Adrenal gland (tissue), 12 donors: Measurements from ENCODE around the gene EIF1AX. TPM values are rescaled to one million over a fixed set of nuclear protein-coding genes. Genes with fewer than 3 reads are reported as not detected.

Experiments
- DNase-seq, 7 donors: peaks; one replicate each; pipeline ENCODE4 v3.0.0-alpha.2; 2019 to 2020
- H3K27ac ChIP-seq, 5 donors: fragments of 200-600 bp; sonication (generic) in 4 of 5; 1 replicate in 3 of 5; 2 replicates in 2 of 5; pipeline versions ENCODE4 v1.5.1 to v1.8.0; 2016 to 2020; ENCODE audit warnings: mild to moderate bottlenecking in 1 of 5
- H3K27me3 ChIP-seq: fragments of 200-600 bp; 2 replicates; pipeline ENCODE4 v1.8.0; 2021
- H3K36me3 ChIP-seq, 2 donors: fragments of 200-600 bp; replicated peaks in 1 of 2; 1 replicate in 1 of 2; 2 replicates in 1 of 2; pipeline versions ENCODE4 v1.5.1 to v1.8.0; 2018 to 2022
- H3K4me1 ChIP-seq, 2 donors: fragments of 200-600 bp; replicated peaks in 1 of 2; 1 replicate in 1 of 2; 2 replicates in 1 of 2; pipeline versions ENCODE4 v1.5.1 to v1.8.0; 2018 to 2021
- H3K4me3 ChIP-seq, 4 donors: fragments of 200-600 bp; sonication (generic) in 3 of 4; one replicate each; pipeline ENCODE4 v1.5.1; 2016 to 2018
- H3K9me3 ChIP-seq, 3 donors: fragments of 200-600 bp; sonication (generic) in 1 of 3; replicated peaks in 1 of 3; 1 replicate in 2 of 3; 2 replicates in 1 of 3; pipeline versions ENCODE4 v1.5.1 to v1.8.0; 2016 to 2021
- POLR2A ChIP-seq, 2 donors: fragments of 450-650 bp; IDR thresholded peaks; one replicate each; pipeline ENCODE4 v1.6.1; 2017; ENCODE audit warnings: antibody characterized with exemption in 2 of 2, mild to moderate bottlenecking in 2 of 2, moderate library complexity in 1 of 2
- WGBS, 4 donors: extraction: QIAGEN DNeasy Blood & Tissue Kit in 2 of 4; methylation state at CpG; one replicate each; pipeline versions ENCODE4 v1.1.5 to v1.1.7; 2013 to 2017; 5-methylcytosine and 5-hydroxymethylcytosine counted together
- intact Hi-C, 2 donors: fragments of 100-400 bp; cut with DNase I; formaldehyde crosslinking; loops; one replicate each; pipeline versions ENCODE4 v1.14.1 to v1.15.0; 2022 to 2023
- polyA plus RNA-seq, 3 donors: library from polyadenylated mRNA; stranded (reverse); fragments of 200-250 nt in 2 of 3; fragments of 350-450 nt in 1 of 3; fragmentation: Illumina TruSeq in 1 of 3; extraction: RNeasy Lipid Tissue Mini Kit (QIAGEN cat#74804) in 1 of 3; gene quantifications; one replicate each; pipeline ENCODE4 v1.2.3, GENCODE V29; 2013 to 2014
- small RNA-seq, 2 donors: library from RNA; depleted of rRNA; stranded (forward); fragments of <200 nt; gene quantifications; one replicate each; pipeline ENCODE3, GENCODE V24; 2016
- total RNA-seq, 9 donors: library from RNA; depleted of rRNA in 4 of 9; stranded (reverse); fragments of >200 nt in 4 of 9; fragments of 120-200 nt in 1 of 9; fragmentation: NEBNext Ultra II Directional in 1 of 9; extraction: Animal tissue kit (Norgen Biotek cat#: 25700) in 1 of 9; gene quantifications; one replicate each; pipeline versions ENCODE4 v1.1.0 to v1.2.4, GENCODE V29; 2013 to 2023
- TF ChIP-seq, protein P1 (sequence below), 6 experiments: fragments of 450-650 bp in 4 of 6; fragments of 200-600 bp in 2 of 6; sonication (generic) in 1 of 6; IDR thresholded peaks; 1 replicate in 5 of 6; 2 replicates in 1 of 6; pipeline versions ENCODE4 v1.5.1 to v1.8.0; 2016 to 2021; ENCODE audit warnings: antibody characterized with exemption in 6 of 6, mild to moderate bottlenecking in 2 of 6, moderate library complexity in 1 of 6
- donor health status: healthy with polysubstance abuse.
- donor health status: Bipolar disorder and iron deficiency.
- donor health status: DM: yes; HTN: yes; CAD: no.
- donor health status: DM: no; HTN: no; CAD: no.
- donor health status: DM: no; HTN: no; CAD: no.
- donor health status: DM: yes; HTN: yes; CAD: no.

The EIF1AX gene
- total and polyA plus RNA-seq, 12 donors, result 17.6 to 103 (median 34.7) TPM

DNA sequence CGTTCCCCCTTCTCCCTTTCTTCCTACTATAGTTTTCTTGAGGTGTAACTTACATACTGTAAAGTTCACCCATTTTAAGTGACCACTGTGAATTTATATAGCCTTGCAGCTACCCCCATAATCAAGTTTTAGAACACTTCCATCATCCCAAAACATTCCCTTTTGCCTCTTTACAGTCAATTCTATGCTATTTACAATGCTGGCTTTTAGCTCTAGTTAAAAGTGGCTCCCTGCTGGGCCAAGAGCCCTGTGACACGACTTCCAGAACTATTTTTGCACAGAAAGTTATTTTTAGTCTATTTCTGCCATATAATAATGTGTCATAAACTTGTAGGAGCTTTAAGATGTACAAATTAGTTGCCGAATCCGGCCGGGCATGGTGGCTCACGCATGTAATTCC is 51.8 kb downstream of the EIF1AX start:
- H3K4me1 ChIP-seq, result no peaks in the 10 kb centered on the region
- H3K27me3 ChIP-seq, result peaks cover 16% of the 10 kb centered on the region
- no peak overlapping the region for H3K4me3 ChIP-seq
- no peak overlapping the region for H3K27ac ChIP-seq
- 65 to 81% (median 74%) methylated on average over 6 of the region's 6 CpGs for WGBS, 4 donors
- no peaks in the 10 kb centered on the region for H3K9me3 ChIP-seq
- intact Hi-C loops, result no loop called here
- TF ChIP-seq, protein P1, sequence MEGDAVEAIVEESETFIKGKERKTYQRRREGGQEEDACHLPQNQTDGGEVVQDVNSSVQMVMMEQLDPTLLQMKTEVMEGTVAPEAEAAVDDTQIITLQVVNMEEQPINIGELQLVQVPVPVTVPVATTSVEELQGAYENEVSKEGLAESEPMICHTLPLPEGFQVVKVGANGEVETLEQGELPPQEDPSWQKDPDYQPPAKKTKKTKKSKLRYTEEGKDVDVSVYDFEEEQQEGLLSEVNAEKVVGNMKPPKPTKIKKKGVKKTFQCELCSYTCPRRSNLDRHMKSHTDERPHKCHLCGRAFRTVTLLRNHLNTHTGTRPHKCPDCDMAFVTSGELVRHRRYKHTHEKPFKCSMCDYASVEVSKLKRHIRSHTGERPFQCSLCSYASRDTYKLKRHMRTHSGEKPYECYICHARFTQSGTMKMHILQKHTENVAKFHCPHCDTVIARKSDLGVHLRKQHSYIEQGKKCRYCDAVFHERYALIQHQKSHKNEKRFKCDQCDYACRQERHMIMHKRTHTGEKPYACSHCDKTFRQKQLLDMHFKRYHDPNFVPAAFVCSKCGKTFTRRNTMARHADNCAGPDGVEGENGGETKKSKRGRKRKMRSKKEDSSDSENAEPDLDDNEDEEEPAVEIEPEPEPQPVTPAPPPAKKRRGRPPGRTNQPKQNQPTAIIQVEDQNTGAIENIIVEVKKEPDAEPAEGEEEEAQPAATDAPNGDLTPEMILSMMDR (IDR thresholded peaks at IDR 0.05), result no peak
- no peak for TF ChIP-seq POLR2A (IDR thresholded peaks at IDR 0.05)
- H3K36me3 ChIP-seq, result no peaks in the 10 kb centered on the region
- no peak for DNase-seq

DNA sequence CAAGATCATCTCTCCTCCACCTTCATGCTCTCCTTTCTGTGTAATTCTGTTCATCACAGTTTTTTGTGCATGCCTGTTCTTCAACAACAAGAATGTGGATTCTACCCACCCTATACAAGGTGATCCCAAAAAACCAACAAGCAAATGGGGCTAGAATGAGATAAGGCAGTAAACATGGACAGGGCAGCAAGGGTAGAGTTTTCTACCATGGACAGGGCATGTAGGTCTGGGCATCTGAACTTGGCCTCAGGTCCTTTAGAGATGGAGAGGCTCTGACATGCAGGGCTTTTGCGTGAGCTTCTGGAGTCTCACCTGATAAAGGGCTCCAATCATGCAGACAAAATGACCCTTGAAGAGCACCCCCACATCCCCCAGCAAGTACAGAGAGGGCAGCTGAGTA is 61.4 kb downstream of the EIF1AX start:
- Histone ChIP-seq H3K27me3 (peaks cover 12% of the 10 kb centered on the region), H3K4me3 (no peak overlapping the region), H3K9me3 (no peaks in the 10 kb centered on the region), H3K4me1 (no peaks in the 10 kb centered on the region), H3K36me3 (no peaks in the 10 kb centered on the region), H3K27ac (no peak overlapping the region)
- no peak for DNase-seq
- TF ChIP-seq POLR2A (IDR thresholded peaks at IDR 0.05), result no peak
- TF ChIP-seq, protein P1 (IDR thresholded peaks at IDR 0.05), result no peak
- intact Hi-C loops, result no loop called here
- WGBS, 4 donors, result 79 to 84% (median 80%) methylated on average over 1 of the region's 1 CpG; no CpG with 5 or more reads in 1 of the 4 donors

Small RNA genes within 50 kb of the gene (small RNA-seq; reads per million reads assigned to genes)
- gene RF00493, result 41.9 to 42.5 reads per million in 2 donors
- gene RF00494, result 0 reads per million in 2 donors

Other genes starting within 250 kb of the EIF1AX start
- 1 to 10 TPM; 1.4 to 9.1 (median 5.5) TPM for gene BCLAF3, start 150.8 kb downstream of the EIF1AX start, total RNA-seq
- 1 to 10 TPM; 2.8 to 5.6 (median 4.3) TPM for gene BCLAF3, start 150.8 kb downstream of the EIF1AX start, polyA plus RNA-seq
- gene MAP7D2, start 24.9 kb downstream of the EIF1AX start, total RNA-seq, result 1 to 10 TPM in 3 of 9 donors, under 1 TPM in 6; 0.25 to 1.9 (median 0.69) TPM
- 1 to 10 TPM; 1.3 to 6.0 (median 4.4) TPM for gene MAP7D2, start 24.9 kb downstream of the EIF1AX start, polyA plus RNA-seq
- gene RPS6KA3, start 125.1 kb upstream of the EIF1AX start, total RNA-seq, result 10 to 100 TPM; 16.6 to 41.9 (median 37.8) TPM
- 10 to 100 TPM in 1 of 3 donors, 1 to 10 TPM in 2; 6.2 to 34.6 (median 8.2) TPM for gene RPS6KA3, start 125.1 kb upstream of the EIF1AX start, polyA plus RNA-seq